ENCODE measurements around the gene FAM184B.
A peak's percentile ranks its signal among the peaks of the same experiment; 100 is the strongest.

Gene FAM184B

GRCh38 chr4:17605236-17605635 is 176.2 kb downstream of the FAM184B start:
- peak; percentile 13 for DNase-seq (ENCODE audit: low read depth)
- no peak for TF ChIP-seq CTCF (conservative IDR thresholded peaks at IDR 0.05; ENCODE audit: low read length)
- H3K4me3 ChIP-seq (ENCODE audit: low read length): no peak overlapping the region

GRCh38 chr4:17599826-17600225 is 181.6 kb downstream of the FAM184B start:
- DNase-seq (ENCODE audit: low read depth): peak; percentile 29
- no peak overlapping the region for H3K4me3 ChIP-seq (ENCODE audit: low read length)
- TF ChIP-seq CTCF (conservative IDR thresholded peaks at IDR 0.05; ENCODE audit: low read length): no peak

DNA sequence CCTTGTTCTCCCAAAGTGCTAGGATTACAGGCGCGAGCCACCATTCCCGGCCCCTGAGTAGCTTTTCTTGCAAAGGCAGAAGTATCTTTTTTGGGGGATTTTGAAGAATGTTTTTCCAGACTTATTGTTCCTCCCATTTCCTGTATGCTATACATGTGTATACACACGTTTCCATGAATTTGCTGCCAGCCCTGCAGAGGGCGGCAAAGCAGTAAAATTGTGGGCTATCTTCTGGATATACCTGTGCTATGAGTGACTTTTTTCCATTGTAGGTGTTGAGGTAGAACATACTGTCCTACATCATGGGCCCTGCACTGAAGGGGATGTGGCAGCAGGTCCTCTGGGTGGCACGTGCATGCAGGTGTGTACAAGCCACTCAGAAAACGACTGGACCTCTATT is 183.9 kb downstream of the FAM184B start:
- no peak overlapping the region for H3K4me3 ChIP-seq (ENCODE audit: low read length)
- TF ChIP-seq CTCF (conservative IDR thresholded peaks at IDR 0.05; ENCODE audit: low read length): peak; percentile 41
- DNase-seq (ENCODE audit: low read depth): peak; percentile 6

GRCh38 chr4:17595471-17596005 is 185.9 kb downstream of the FAM184B start:
- no peak for DNase-seq (ENCODE audit: low read depth)
- no peak overlapping the region for H3K4me3 ChIP-seq (ENCODE audit: low read length)
- TF ChIP-seq CTCF (conservative IDR thresholded peaks at IDR 0.05; ENCODE audit: low read length): no peak

GRCh38 chr4:17589355-17589754 is 192.1 kb downstream of the FAM184B start:
- H3K4me3 ChIP-seq (ENCODE audit: low read length): no peak overlapping the region
- DNase-seq (ENCODE audit: low read depth): no peak
- TF ChIP-seq CTCF (conservative IDR thresholded peaks at IDR 0.05; ENCODE audit: low read length): no peak

DNA sequence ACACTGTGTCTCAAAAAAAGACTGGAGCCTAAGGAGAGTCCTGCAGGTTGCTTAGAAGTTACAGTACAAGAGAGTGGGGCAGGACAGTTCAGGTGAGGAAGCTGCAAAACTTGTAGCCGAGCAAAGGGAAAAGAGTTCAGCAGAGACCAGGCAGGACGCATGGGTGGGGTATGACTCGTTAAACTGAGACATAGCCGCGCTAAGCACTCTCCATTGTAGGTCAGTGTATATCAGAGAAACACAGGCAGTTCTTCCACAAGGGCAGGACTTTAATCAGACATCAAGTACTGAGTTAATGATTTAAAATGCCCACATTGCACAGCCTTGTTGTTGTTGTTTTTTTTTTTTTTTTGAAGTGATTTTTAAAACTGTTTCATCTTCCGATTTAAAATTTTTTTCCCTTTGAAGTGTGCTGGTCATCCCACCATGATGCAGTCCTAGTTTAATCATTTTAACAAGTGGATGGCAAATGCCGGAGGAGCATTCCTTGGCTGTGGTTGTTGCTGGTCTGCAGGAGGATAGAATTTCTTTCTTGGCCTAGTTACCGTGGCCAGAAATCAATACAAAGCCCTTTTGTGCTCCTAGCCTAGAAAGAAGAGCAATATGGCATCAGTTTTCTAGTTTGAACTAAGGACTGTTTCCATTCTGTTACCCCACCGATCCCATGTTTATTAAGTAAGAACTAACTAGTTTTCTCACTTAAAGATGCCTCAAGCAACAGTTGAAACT is 194.2 kb downstream of the FAM184B start:
- no peak for DNase-seq (ENCODE audit: low read depth)
- TF ChIP-seq CTCF (conservative IDR thresholded peaks at IDR 0.05; ENCODE audit: low read length): no peak
- H3K4me3 ChIP-seq (ENCODE audit: low read length): no peak overlapping the region

- no peak for DNase-seq (ENCODE audit: low read depth)
- TF ChIP-seq CTCF (conservative IDR thresholded peaks at IDR 0.05; ENCODE audit: low read length): no peak
- H3K4me3 ChIP-seq (ENCODE audit: low read length): no peak overlapping the region
These were observed 196.8 kb downstream of the FAM184B start for GRCh38 chr4:17584521-17585213.

Data from AG10803 (cell line).